ENCODE measurements around the gene FNDC11.

FNDC11 gene

DNA sequence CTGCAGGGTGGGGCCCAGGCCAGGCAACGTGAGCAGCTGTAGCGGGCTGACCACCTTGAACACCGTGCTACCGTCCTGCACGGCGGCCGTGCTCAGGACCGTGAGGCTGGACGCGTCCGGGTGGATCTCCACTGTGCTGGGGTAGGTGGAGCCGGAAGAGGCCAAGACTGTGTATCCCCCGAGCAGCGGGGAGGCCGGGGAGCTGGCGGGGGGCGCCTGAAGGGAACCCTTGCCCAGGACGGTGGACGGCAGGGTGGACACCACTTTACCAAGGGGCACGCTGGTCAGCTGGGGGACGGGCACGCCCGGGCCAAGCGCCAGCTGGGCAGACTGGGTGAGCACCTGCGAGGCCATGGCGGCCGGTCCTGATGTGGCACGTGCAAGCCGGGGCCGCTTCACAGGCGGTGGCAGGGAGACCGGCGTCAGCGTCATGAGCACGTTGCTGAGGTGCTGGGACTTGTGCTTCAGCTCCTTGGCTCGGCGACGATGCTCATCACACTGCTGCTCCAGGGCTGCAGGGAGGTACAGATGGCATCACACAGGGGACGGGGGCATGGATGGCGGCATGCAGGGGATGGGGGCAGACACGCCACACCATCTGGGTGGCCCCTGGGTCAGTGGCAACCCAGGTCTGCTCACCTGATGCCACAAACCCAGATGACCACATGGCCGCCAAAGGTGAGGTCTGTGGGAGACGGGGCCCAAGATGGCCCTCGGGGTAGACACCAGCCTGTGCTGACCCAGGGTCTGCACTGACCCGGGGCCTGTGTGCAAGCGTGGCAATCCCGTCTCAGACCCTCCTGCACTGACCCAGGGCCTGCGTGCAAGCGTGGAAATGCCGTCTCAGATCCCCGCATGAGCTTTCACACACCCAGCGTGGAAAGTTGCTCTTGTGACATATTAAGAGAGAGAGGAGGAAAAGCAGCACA is 36.5 kb downstream of the FNDC11 start:
- ATAC-seq (ENCODE audit: low read depth), result no peak
- H3K9me3 ChIP-seq (ENCODE audit: severe bottlenecking), result no peaks in the 10 kb centered on the region
- no peaks in the 10 kb centered on the region for H3K27me3 ChIP-seq (ENCODE audit: insufficient read depth, poor library complexity, severe bottlenecking)
- TF ChIP-seq, protein P1, sequence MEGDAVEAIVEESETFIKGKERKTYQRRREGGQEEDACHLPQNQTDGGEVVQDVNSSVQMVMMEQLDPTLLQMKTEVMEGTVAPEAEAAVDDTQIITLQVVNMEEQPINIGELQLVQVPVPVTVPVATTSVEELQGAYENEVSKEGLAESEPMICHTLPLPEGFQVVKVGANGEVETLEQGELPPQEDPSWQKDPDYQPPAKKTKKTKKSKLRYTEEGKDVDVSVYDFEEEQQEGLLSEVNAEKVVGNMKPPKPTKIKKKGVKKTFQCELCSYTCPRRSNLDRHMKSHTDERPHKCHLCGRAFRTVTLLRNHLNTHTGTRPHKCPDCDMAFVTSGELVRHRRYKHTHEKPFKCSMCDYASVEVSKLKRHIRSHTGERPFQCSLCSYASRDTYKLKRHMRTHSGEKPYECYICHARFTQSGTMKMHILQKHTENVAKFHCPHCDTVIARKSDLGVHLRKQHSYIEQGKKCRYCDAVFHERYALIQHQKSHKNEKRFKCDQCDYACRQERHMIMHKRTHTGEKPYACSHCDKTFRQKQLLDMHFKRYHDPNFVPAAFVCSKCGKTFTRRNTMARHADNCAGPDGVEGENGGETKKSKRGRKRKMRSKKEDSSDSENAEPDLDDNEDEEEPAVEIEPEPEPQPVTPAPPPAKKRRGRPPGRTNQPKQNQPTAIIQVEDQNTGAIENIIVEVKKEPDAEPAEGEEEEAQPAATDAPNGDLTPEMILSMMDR (IDR thresholded peaks at IDR 0.05; ENCODE audit: poor library complexity, severe bottlenecking), result no peak
- H3K4me1 ChIP-seq (ENCODE audit: insufficient read depth, poor library complexity, severe bottlenecking), result no peaks in the 10 kb centered on the region
- H3K27ac ChIP-seq (ENCODE audit: poor library complexity, severe bottlenecking), result no peak overlapping the region
- no peak overlapping the region for H3K4me3 ChIP-seq (ENCODE audit: severe bottlenecking)
- H3K36me3 ChIP-seq (ENCODE audit: low read depth), result peaks cover 20% of the 10 kb centered on the region
- peak; percentile 85 for DNase-seq (ENCODE audit: low spot score)

DNA sequence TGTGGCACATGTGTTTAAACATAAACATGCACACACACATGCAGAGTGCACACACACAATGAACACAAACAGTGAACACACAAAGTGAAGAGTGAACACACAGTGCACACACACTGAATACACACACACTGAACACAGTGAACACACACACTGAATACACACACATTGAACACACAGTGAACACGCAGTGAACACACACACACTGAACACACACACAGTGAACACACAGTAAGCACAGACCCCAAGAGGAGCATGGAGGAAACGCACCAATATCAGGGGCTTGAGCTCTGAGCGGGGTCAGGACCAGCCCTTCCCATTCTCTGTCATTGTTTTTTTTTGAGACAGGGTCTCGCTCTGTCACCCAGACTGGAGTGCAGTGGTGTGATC is 37.2 kb downstream of the FNDC11 start:
- Histone ChIP-seq H3K4me3 (ENCODE audit: severe bottlenecking) (no peak overlapping the region), H3K36me3 (ENCODE audit: low read depth) (peaks cover 20% of the 10 kb centered on the region), H3K4me1 (ENCODE audit: insufficient read depth, poor library complexity, severe bottlenecking) (no peaks in the 10 kb centered on the region), H3K9me3 (ENCODE audit: severe bottlenecking) (no peaks in the 10 kb centered on the region), H3K27me3 (ENCODE audit: insufficient read depth, poor library complexity, severe bottlenecking) (no peaks in the 10 kb centered on the region), H3K27ac (ENCODE audit: poor library complexity, severe bottlenecking) (no peak overlapping the region)
- ATAC-seq (ENCODE audit: low read depth) (no peak), DNase-seq (ENCODE audit: low spot score) (no peak)
- TF ChIP-seq, protein P1 (IDR thresholded peaks at IDR 0.05; ENCODE audit: poor library complexity, severe bottlenecking), result no peak

DNA sequence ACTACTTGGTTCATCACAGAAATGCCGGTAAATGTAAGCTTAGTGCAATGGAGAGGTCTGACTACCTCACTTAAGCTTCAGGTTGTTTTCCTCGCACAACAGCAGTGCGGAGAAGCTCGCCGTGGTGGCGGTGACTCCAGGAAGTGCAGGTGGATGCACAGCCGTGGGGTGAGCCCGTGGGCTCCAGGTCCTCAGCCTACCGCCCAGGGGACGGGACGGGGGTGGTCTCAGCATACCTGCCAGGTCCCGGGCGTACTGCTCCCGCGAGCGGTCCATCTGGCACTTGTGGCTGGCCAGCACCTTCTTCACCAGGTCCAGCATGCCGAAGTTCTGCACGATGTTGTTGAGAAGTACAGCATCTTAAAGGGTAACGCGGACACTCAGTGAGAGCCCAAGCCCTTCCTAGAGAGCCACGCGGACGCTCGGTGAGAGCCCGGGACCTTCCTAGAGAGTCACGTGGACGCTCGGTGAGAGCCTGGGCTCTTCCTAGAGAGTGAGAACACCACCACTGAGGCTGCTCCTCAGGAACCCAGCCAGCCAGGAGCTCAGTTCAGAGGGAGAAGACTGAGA is 37.9 kb downstream of the FNDC11 start:
- no peaks in the 10 kb centered on the region for H3K27me3 ChIP-seq (ENCODE audit: insufficient read depth, poor library complexity, severe bottlenecking)

DNA sequence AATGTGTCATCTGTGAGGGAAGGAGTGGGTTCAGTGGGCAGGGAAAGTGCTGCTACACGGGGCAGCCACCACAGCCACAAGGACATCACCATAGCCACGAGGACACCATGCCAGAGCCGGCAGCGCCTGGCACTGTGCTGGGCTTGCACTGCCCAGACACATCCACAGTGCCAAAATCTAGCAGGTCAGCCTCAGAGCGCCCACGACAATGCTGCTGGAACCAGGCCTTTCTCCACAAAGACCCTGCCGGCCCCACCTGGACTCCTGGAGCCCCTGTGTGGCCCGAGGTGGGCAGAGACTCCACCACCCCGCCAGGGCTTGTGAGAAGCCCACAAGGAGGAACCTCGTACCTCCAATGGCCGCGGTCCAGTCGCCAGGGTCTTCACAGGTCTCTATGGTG is 38.7 kb downstream of the FNDC11 start:
- Histone ChIP-seq H3K9me3 (ENCODE audit: severe bottlenecking) (no peaks in the 10 kb centered on the region), H3K4me3 (ENCODE audit: severe bottlenecking) (no peak overlapping the region), H3K27me3 (ENCODE audit: insufficient read depth, poor library complexity, severe bottlenecking) (no peaks in the 10 kb centered on the region), H3K36me3 (ENCODE audit: low read depth) (peaks cover 20% of the 10 kb centered on the region), H3K27ac (ENCODE audit: poor library complexity, severe bottlenecking) (no peak overlapping the region), H3K4me1 (ENCODE audit: insufficient read depth, poor library complexity, severe bottlenecking) (no peaks in the 10 kb centered on the region)
- DNase-seq (ENCODE audit: low spot score) (peak; percentile 90), ATAC-seq (ENCODE audit: low read depth) (no peak)
- TF ChIP-seq, protein P1 (IDR thresholded peaks at IDR 0.05; ENCODE audit: poor library complexity, severe bottlenecking), result no peak

More for the DNA sequence above, 37.9 kb downstream of the FNDC11 start:
- TF ChIP-seq, protein P1 (IDR thresholded peaks at IDR 0.05; ENCODE audit: poor library complexity, severe bottlenecking), result no peak
- no peaks in the 10 kb centered on the region for H3K4me1 ChIP-seq (ENCODE audit: insufficient read depth, poor library complexity, severe bottlenecking)
- no peak; the same call in 2 of the 3 replicates for ATAC-seq (ENCODE audit: low read depth)
- no peaks in the 10 kb centered on the region for H3K9me3 ChIP-seq (ENCODE audit: severe bottlenecking)
- H3K36me3 ChIP-seq (ENCODE audit: low read depth), result peaks cover 20% of the 10 kb centered on the region
- no peak overlapping the region for H3K27ac ChIP-seq (ENCODE audit: poor library complexity, severe bottlenecking)
- H3K4me3 ChIP-seq (ENCODE audit: severe bottlenecking), result no peak overlapping the region
- DNase-seq (ENCODE audit: low spot score), result peak; percentile 82
